GM21515 (cell line): ENCODE data around the gene SPDYE3.
"Not testable (repeated sequence)": the region's sequence is repeated elsewhere in the genome, so short reads cannot be mapped to it uniquely, and the experiment has no call there.

Experiments
- ATAC-seq: cut with Tn5 transposase; IDR thresholded peaks from one replicate; pipeline ENCODE4 v1.9.1; 2021; ENCODE audit not compliant: unreplicated experiment

The SPDYE3 gene, protein sequence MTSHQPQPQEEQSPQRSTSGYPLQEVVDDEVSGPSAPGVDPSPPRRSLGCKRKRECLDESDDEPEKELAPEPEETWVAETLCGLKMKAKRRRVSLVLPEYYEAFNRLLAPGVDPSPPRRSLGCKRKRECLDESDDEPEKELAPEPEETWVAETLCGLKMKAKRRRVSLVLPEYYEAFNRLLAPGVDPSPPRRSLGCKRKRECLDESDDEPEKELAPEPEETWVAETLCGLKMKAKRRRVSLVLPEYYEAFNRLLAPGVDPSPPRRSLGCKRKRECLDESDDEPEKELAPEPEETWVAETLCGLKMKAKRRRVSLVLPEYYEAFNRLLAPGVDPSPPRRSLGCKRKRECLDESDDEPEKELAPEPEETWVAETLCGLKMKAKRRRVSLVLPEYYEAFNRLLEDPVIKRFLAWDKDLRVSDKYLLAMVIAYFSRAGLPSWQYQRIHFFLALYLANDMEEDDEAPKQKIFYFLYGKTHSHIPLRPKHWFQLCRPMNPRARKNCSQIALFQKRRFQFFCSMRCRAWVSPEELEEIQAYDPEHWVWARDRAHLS

DNA sequence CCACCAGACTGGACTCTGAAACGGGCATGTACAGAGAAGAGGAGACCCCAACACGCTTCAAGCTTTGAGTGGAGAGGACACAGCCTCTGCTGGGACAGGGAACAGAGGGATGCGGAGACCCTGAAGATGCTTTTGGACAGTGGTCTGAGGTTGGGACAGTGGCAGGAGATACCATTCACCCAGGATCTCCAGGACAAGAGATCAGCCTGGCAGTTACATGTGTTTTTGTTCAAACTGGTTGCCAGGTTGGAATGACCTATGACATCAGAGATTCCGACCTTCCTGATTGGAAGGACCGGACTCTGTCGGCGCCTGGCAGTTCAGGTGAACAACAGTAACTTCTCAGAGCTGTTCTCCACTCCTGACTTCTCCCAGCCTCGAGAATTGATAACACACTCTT, at the start of gene SPDYE3:
TSS of gene SPDYE3 (plus strand) at position 301 of the 400 bp plus-strand sequence. CDS start 184 bp downstream, outside the sequence.
- ATAC-seq: not testable (repeated sequence)

DNA sequence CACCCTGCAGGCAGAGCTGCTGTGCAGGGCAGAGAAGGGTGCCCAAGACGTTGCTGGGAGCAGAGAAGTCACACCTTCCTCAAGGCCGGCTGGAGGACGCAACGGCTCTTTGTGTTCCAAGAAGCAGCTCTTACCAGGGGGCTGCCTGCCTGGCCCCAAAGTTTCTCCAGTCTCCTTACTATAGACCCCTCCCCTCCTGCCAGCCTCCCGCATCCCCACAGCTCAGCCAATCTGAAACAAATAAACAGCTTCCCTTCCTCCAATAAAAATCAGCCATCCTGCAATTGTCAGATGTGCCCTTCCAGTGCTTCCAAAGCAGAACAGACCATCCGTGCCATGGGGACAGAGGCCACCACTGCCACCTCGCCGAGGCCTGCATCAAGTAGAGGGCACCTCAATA, 47.5 kb upstream of the SPDYE3 start:
- not testable (repeated sequence) for ATAC-seq

DNA sequence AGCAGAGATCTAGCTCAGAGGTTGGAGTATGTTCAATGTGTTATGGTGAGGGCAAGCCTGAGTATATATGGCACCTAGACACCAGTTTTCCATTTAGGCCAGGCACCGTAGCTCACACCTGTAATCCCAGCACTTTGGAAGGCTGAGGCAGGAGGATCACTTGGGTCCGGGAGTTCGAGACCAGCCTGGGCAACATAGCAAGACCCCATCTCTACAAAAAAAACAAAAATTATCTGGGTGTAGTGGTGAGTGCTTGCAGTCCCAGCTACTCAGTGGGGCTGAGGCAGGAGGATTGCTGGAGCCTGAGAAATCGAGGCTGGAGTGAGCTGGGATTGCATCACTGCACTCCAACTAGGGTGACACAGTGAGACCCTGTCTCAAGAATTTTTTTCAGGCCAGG, 44.6 kb upstream of the SPDYE3 start:
- ATAC-seq: not testable (repeated sequence)

DNA sequence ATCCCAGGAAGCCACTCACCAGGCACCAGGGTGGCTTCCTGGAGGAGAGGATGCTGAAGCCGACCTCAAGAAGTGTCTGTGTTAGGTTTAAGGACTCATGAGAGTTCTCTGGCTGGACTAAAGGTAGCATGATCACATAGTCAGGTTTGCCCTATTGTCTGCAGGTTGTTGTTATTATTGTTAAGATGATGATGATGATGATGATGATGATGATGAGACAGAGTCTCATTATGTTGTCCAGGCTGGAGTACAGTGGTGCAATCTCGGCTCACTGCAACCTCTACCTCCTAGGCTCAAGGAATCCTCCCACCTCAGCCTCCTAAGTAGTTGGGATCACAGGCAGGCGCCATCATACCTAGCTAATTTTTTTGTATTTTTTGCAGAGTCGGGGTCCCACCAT, 43.3 kb upstream of the SPDYE3 start:
- not testable (repeated sequence) for ATAC-seq

DNA sequence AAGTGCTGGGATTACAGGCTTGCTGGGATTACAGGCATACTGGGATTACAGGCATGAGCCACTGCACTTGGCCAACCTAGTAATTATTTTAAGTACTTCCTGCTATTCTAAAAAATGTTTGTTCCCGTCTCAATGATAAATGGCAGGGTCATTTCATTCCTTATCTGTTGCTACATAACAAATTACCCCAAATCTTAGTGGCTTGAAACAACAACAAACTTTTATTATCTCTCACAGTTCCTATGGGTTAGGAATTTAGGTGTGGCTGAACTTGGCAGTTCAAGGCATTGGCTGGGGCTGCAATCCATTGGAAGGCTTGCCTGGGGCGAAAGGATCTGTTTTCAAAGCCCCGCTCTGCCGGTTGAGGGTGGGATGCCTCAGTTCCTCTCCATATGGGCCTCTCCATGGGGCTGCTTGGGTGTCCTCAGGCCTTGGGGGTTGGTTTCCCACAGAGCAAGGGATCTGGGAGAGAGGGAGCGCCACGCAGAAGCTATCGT, 42.8 kb upstream of the SPDYE3 start:
- ATAC-seq: not testable (repeated sequence)

DNA sequence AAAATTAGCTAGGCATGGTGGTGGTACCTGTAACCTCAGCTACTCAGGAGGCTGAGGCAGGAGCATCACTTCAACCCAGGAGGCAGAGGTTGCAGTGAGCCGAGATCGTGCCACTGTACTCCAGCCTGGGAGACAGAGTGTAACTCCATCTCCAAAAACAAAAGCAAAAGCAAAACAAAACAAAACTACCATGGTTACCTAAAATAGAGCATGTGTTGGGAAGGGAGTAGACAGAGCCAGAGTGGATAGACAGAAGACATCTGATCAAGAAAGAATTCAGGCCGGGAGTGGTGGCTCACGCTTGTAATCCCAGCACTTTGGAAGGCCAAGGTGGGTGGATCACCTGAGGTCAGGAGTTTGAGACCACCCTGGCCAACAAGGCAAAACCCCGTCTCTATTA, 41.7 kb upstream of the SPDYE3 start:
- not testable (repeated sequence) for ATAC-seq

DNA sequence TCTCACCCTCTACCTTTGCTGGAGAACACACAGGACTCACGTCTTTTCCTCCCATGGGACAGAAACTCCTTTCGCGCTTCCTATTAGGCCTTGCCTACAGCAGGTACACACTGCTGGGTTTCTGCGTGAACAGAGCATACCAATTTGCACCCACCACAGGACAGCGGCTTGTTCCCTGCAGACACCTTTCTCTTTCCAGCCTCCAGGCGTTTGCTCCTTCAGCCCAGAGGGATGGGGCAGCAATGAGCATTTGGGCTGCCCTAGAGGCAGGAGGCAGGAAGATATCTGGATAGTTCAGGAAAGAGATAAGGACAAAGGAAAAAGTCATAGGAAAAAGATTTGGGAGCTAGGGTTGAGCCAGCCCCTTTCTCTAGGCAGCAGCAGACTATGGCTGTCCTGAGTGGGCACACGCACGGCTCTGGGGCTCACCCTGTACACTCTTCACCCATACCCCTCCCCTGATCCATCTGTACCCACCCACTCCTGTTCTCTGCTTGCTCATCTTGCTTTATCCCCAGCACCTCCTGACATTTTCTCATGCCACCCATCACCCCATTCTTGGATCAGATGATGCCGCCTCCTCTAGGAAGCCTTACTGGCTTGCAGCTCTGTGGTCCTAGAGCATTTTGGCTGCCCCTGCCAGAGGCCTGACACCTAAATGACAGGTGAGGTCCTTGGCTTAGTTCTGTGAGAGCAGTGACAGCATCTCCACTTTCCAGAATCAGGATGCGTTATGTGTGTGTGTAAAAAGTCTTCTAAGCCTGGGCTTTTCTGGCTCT, 40.7 kb upstream of the SPDYE3 start:
- no peak for ATAC-seq

DNA sequence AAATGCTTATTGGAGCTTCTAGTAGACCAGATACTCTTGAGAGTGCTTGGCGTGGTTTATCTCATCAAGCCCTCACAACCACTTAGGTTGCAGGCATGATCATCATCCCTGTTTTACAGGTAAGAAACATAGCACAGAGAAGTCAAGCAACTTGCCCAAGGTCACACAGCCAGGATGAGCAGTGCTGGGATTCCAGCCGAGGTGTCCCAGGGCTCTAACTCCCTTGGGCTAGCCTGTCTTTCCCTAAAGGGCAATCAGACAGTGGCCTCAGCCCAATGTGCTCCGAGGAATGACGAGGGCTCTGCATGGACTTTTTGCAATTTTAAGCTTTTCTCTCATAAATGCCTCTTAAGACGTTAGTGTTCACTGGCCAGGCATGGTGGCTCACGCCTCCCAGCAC, 39.9 kb upstream of the SPDYE3 start:
- no peak for ATAC-seq

DNA sequence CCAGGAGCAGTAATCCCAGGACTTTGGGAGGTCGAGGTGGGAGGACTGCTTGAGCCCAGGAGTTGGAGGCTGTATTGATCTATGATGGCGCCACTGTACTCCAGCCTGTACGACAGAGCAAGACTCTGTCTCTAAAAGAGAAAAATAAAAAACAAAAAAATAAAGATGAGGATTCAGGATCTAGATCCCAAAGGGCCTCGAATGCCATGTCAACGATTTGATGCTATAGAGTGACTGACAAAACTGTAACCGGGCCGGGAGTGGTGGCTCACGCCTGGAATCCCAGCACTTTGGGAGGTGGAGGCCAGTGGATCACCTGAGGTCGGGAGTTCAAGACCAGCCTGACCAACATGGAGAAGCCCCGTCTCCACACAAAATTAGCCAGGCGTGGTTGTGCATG, 38.6 kb upstream of the SPDYE3 start:
- ATAC-seq: not testable (repeated sequence)

DNA sequence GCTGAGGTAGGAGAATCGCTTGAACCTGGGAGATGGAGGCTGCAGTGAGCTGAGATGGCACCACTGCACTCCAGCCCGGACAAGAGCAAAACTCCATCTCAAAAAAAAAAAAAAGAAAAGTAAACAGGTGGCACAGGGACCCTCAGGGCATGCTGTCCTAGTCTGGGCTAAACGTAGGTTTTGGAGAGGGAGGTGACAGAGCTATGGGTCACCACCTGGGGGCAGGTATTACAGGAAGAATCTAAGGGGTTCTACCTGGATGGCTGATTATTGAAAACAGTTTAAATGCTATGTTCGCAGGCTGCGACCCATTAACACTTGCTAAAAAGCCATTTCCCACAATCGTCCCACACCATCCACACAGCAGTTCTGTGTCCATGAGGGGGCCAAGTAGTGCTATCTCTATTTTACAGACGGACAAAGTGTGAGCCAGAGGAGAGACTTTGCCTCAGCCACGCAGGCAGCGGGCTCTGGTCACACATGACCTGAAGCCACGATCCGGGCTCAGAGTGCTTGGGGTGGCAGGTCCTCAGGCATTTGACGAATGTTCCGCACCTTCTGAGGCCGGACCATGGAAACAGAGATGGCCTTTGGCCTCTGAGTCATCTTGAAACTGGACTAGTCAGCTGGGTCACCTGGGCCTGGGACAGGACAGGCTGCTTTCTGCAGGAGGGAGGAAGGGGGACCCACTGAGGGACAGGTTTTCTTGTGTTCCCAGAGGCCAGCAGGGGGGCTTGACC, 38.0 kb upstream of the SPDYE3 start:
- not testable (repeated sequence) for ATAC-seq

DNA sequence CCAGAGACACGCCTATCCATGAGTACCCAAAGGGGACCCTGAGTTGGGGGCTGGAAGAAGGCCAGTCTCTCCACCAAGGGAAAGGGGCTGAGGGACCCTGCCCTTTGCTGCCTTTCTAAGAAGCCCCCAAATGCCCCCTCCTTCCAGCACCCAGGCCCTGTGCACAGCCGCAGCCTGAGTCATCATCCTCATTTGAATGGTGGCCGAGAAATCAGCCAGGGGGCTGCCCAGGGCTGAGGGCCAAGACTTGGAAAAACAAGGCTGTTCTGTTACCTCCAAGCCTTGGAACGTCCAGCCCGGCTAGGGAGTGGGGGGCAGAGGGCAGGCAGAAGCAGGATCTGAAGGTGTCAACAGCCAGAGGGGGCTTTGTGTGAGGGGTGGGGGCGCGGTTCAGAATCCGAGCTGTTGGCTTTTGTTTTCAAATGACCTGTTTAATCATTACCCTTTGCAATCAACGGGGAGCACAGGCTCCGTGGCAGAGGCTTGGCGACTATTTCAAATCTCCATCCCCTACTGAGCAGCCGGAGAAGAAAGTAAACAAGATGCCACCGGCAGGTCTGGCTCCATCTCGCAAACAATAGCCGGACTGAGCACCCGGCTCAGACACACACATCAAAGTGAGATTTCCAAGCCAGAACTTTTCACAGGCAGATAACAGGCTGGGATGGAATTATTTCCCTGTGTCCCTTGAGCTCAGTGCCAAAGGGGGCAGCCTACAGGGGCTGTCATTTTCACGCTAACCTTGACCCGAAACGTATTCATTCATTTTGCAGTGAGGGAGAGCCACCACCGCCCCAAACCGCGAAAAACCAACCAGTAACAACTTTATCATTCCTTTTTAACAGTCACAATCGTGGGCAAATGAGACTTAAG, 37.2 kb upstream of the SPDYE3 start:
- ATAC-seq: not testable (repeated sequence)

DNA sequence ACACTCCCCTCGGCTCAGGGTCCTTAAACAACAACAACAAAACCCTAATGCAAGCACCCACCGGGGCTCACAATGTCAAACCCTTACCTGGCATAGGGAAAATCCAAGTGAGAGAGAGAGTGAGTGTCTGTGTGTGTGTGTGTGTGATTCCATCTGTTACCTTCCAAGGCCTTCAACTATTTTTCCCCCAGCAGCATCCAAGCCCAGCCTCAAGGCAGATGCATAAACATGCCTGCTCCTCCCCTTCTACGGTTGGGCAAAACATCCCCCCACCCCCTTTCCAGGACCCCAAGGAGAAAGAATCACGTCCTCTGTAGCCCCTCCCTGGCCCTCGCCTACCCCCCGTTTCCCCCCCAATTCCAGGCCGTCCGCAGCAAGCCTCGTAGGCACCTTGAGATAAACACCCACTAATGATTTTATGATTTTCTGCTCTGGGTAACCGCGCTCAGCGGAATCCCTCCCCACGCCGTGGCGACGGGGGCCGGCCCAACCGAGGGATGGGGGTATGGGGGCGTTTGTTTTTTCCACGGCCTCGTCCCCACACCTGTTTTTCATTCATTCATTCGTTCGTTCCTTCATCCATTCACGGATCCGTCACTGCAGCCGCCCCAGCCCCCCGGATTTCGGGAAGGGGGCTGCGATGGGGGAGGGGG, 36.4 kb upstream of the SPDYE3 start:
- ATAC-seq: not testable (repeated sequence)

DNA sequence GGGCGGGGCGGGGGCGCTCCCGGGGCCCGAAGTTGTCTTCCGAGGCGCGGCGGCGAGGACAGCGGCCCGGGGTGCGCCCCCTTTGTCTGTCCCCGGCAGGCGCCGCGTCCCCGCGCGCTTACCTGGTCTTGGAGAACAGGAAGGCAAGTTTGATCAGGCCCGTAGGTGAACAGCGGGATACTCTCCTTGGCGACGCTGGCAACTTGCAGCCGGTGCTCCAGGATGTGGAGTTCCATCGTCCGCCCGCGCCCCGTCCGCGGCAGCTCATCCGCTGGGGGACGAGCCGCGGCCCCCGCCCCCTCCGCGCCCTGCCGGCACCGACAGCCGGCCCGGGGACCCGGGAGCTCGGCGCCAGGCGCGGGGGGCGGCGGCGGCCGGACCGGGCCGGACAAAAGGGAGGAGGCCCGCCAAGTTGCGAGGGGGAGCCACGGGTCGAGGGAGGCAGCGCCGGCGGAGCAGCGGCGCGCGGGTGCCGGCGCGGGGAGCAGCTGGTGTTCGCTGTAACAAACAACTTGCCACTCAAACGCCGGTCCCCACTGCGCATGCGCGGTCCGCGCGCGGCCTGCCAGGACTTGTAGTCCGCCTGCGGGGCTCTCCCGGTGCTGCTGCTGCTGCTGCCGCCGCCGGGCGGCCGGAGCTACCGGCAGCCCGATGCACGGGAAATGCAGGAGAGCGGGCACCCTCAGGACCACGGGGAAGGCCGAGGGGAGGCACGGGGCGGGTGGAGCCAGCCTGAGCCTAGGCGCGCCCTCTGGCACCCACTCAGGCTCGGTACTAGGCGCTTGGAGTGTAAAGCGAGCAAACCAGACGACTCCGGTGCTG, 35.6 kb upstream of the SPDYE3 start:
- ATAC-seq: peak; percentile 80

DNA sequence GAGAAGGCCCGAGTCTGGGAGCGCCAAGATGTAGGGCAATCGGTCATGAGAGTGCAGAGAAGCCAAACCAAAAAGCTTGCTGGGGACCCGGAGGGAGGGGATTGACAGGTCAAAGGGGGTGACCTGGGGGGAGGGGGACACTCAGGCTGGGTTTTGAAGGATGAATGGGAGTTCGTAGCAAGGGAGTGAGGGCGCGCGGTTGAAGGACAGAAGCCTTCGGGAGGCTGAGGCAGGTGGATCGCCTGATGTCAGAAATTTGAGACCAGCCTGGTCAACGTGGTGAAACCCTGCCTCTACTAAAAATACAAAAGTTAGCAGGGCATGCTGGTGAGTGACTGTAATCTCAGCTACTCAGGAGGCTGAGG, 35.0 kb upstream of the SPDYE3 start:
- ATAC-seq: not testable (repeated sequence)

DNA sequence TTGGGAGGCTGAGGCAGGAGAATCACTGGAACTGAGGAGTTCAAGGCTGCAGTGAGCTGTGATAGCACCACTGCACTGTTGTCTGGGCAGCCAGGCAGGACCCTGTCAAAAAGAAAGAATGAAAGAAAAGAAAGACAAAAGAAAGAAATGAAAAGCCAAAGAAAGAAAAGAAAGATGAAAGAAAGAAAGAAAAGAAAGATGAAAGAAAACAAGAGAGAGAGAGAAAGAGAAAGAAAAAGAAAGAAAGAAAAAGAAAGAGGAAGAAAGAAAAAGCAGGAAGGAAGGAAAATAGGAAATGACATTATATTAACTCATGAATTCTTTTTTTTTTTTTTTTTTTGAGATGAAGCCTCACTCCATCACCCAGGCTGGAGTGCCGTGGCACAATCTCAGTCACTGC, 32.4 kb upstream of the SPDYE3 start:
- ATAC-seq: no peak

DNA sequence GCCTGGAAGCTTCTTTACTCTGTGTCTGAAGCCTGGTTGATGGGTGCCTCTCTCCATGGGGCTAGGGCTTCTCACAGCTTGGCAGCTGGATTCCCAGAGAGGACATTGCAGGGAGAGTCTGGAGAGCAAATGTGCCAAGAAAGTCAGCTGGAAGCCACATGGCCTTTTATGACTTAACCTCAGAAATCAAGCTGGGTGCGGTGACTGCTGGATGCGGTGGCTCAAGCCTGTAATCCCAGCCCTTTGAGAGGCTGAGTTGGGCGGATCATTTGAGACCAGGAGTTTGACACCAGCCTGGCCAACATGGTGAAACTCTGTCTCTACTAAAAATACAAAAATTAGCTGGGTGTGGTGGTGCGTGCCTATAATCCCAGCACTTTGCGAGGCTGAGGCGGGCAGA, 31.4 kb upstream of the SPDYE3 start:
- not testable (repeated sequence) for ATAC-seq

DNA sequence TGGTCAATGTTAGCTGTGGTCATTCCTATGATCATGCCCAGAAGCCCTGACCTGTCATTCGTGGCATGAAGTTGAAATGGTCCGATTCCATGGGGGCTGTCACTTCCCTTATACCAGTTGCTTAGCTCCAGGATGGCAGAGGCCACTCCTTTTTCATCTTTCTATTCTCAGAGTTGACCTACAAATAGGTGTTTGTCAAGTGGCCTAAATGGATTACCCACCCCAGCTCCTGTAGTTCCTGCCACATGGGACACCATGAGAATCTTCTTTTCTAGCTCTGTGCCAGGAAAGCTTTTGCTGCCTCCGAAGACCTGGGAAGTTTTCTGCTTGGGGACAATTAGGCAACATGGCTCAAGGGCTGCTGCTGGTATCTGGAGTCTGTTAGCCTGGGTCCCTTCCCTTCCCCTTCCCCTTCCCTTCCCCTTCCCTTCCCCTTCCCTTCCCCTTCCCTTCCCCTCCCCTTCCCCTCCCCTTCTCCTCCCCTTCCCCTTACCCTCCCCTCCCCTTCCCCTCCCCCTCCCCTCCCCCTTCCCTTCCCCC, 25.4 kb upstream of the SPDYE3 start:
- not testable (repeated sequence) for ATAC-seq

DNA sequence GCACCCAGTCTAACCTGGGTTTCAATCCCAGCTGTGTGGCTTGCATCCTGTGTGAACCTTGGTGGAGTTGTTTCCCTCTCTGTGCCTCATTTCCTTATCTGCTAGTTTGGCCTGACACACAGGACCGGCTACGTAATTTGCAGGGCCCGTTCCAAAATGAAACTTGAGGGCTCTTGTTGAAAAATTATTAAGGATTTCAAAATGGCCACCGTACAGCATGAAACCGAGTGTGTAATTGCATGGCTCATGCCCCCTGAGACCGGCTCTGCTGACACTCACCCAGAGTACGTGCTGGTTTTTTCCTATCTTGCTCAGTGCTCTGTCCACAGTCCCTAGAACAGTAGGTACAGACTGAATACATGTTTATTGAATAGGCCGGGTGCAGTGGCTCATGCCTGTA, 24.4 kb upstream of the SPDYE3 start:
- ATAC-seq: not testable (repeated sequence)
